Measurements from ENCODE around the gene CPT1C. TPM values are rescaled to one million over a fixed set of nuclear protein-coding genes. Genes with fewer than 3 reads are reported as not detected.

The CPT1C gene
- total and polyA plus RNA-seq, 4 donors, result 0.37 to 0.75 (median 0.59) TPM

DNA sequence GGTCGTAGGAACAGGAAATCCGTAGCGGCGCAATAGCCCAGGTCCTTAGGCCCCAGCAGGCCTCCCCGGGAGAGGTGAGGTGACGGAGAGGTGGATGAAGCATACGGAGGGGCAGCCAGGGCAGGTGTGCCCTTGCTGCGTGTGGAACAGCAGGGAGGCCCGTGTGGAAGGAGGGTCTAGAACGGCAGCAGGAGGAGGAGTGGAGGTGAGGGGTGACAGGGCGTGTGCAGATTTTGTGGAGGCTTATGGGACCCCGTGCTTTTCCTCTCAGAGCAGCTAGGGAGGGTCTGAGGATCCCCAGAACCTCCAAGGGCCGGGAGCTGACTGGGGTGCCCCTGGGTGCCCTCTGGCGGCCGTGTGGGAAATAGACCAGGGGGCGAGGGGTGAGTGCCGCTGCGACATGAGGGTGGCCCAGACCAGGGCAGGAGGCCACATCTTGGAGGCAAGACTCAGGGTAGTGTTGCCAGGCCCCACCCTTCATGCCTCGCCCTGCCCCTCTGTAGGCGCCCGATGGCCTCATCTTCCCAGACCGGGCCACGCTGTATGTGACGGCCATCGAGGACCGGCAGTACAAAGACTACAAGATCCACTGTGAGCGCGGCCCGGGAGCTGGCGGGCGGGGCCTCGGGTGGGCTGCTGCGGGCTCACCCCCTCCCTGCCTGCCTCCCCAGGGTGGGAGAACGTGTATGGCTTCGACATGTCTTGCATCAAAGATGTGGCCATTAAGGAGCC is 6.5 kb upstream of the CPT1C start:
- Histone ChIP-seq H3K27me3 (ENCODE audit: control insufficient read depth in 4 of 4, insufficient read depth in 4 of 4, low read length in 3 of 4) (no peaks in the 10 kb centered on the region), H3K4me3 (ENCODE audit: low read depth in 1 of 3, low read length in 3 of 3) (no peak overlapping the region), H3K4me1 (ENCODE audit: control insufficient read depth in 4 of 4, insufficient read depth in 4 of 4, low read length in 3 of 4) (peaks cover 2 to 31% (median 13%) of the 10 kb centered on the region in 4 donors), H3K27ac (ENCODE audit: low read depth in 1 of 2, low read length in 2 of 2) (no peak overlapping the region), H3K9ac (ENCODE audit: low read depth in 1 of 2, low read length in 2 of 2) (no peak overlapping the region), H3K9me3 (ENCODE audit: control insufficient read depth in 4 of 4, low read length in 3 of 4) (no peaks in the 10 kb centered on the region), H3K36me3 (ENCODE audit: control insufficient read depth in 4 of 4, insufficient read depth in 3 of 4, low read depth in 1 of 4, low read length in 3 of 4) (peaks cover 6 to 49% (median 16%) of the 10 kb centered on the region in 4 donors)
- TF ChIP-seq, protein P1, sequence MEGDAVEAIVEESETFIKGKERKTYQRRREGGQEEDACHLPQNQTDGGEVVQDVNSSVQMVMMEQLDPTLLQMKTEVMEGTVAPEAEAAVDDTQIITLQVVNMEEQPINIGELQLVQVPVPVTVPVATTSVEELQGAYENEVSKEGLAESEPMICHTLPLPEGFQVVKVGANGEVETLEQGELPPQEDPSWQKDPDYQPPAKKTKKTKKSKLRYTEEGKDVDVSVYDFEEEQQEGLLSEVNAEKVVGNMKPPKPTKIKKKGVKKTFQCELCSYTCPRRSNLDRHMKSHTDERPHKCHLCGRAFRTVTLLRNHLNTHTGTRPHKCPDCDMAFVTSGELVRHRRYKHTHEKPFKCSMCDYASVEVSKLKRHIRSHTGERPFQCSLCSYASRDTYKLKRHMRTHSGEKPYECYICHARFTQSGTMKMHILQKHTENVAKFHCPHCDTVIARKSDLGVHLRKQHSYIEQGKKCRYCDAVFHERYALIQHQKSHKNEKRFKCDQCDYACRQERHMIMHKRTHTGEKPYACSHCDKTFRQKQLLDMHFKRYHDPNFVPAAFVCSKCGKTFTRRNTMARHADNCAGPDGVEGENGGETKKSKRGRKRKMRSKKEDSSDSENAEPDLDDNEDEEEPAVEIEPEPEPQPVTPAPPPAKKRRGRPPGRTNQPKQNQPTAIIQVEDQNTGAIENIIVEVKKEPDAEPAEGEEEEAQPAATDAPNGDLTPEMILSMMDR (IDR thresholded peaks at IDR 0.05; ENCODE audit: low read depth, low read length, missing input control), result peak; percentile 17
- no peak for TF ChIP-seq TAF1 (conservative IDR thresholded peaks at IDR 0.05)
- 86% methylated on average over 35 of the region's 35 CpGs for WGBS
- no peak for DNase-seq (ENCODE audit: low spot score)

DNA sequence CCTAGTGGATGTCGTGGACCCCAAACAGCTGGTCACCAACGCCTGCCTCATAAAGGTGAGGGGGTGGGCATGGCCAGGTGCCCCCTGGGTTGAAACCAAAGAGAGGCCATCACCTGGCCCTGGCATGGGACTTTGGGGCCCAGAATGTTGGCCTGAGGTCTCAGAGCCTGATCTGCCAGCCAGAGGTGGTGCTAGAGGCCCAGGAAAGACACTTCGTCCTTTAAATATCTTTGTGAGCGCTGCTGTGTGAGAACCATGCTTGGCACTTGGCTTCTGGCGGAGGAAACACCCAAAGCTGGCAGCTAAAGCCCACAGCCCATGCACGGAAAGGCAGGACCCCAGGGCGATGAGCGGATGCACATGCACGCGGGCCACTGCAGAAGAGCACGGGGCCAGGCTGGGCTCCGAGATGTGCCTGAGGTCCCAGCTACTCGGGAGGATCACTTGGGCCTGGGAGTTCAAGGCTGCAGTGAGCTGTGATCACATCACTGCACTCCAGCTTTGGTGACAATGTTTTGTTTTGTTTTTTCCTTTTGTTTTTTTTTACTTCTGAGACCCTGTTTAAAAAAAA is 5.8 kb upstream of the CPT1C start:
- no peak for DNase-seq (ENCODE audit: low spot score)
- H3K27ac ChIP-seq (ENCODE audit: low read depth in 1 of 2, low read length in 2 of 2), result no peak overlapping the region

DNA sequence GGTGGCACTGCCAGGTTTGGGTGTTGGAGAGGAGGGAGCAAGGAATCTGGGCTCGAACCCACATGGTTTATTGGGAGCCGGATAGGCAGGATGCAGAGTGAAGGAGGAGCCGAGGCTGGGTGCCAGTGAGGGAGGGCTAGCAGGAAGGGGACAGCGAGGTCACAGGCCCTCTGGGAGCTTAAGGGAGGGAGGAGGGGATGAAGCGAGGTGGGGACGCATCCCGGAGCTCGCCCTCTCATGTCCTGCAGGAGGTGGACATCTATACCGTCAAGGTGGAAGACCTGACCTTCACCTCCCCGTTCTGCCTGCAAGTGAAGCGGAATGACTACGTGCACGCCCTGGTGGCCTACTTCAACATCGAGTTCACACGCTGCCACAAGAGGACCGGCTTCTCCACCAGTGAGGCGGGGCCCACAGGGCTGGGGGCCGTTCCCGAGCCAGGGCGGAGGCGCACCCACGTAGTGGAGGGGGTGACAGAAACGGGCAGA is 5.0 kb upstream of the CPT1C start:
- DNase-seq (ENCODE audit: low spot score), result no peak
- H3K4me1 ChIP-seq (ENCODE audit: control insufficient read depth in 4 of 4, insufficient read depth in 4 of 4, low read length in 3 of 4), result peaks cover 3 to 31% (median 17%) of the 10 kb centered on the region in 4 donors
- no peaks in the 10 kb centered on the region for H3K9me3 ChIP-seq (ENCODE audit: control insufficient read depth in 4 of 4, low read length in 3 of 4)
- TF ChIP-seq FOXA2 (IDR thresholded peaks at IDR 0.05), result no peak
- TF ChIP-seq, protein P2, sequence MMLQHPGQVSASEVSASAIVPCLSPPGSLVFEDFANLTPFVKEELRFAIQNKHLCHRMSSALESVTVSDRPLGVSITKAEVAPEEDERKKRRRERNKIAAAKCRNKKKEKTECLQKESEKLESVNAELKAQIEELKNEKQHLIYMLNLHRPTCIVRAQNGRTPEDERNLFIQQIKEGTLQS (IDR thresholded peaks at IDR 0.05), result no peak
- TF ChIP-seq, protein P3, sequence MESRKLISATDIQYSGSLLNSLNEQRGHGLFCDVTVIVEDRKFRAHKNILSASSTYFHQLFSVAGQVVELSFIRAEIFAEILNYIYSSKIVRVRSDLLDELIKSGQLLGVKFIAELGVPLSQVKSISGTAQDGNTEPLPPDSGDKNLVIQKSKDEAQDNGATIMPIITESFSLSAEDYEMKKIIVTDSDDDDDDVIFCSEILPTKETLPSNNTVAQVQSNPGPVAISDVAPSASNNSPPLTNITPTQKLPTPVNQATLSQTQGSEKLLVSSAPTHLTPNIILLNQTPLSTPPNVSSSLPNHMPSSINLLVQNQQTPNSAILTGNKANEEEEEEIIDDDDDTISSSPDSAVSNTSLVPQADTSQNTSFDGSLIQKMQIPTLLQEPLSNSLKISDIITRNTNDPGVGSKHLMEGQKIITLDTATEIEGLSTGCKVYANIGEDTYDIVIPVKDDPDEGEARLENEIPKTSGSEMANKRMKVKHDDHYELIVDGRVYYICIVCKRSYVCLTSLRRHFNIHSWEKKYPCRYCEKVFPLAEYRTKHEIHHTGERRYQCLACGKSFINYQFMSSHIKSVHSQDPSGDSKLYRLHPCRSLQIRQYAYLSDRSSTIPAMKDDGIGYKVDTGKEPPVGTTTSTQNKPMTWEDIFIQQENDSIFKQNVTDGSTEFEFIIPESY (IDR thresholded peaks at IDR 0.05), result no peak
- TF ChIP-seq, protein P1 (IDR thresholded peaks at IDR 0.05; ENCODE audit: low read depth, low read length, missing input control), result no peak
- 76% methylated on average over 23 of the region's 23 CpGs for WGBS
- no peaks in the 10 kb centered on the region for H3K27me3 ChIP-seq (ENCODE audit: control insufficient read depth in 4 of 4, insufficient read depth in 4 of 4, low read length in 3 of 4)
- H3K27ac ChIP-seq (ENCODE audit: low read depth in 1 of 2, low read length in 2 of 2), result no peak overlapping the region
- H3K36me3 ChIP-seq (ENCODE audit: control insufficient read depth in 4 of 4, insufficient read depth in 3 of 4, low read depth in 1 of 4, low read length in 3 of 4), result peaks cover 6 to 49% (median 16%) of the 10 kb centered on the region in 4 donors
- no peak overlapping the region for H3K4me3 ChIP-seq (ENCODE audit: low read depth in 1 of 3, low read length in 3 of 3)
- no peak overlapping the region for H3K9ac ChIP-seq (ENCODE audit: low read depth in 1 of 2, low read length in 2 of 2)

More for the DNA sequence above, 5.8 kb upstream of the CPT1C start:
- Histone ChIP-seq H3K9me3 (ENCODE audit: control insufficient read depth in 4 of 4, low read length in 3 of 4) (no peaks in the 10 kb centered on the region), H3K36me3 (ENCODE audit: control insufficient read depth in 4 of 4, insufficient read depth in 3 of 4, low read depth in 1 of 4, low read length in 3 of 4) (peaks cover 6 to 49% (median 16%) of the 10 kb centered on the region in 4 donors), H3K4me1 (ENCODE audit: control insufficient read depth in 4 of 4, insufficient read depth in 4 of 4, low read length in 3 of 4) (peaks cover 4 to 31% (median 17%) of the 10 kb centered on the region in 4 donors), H3K9ac (ENCODE audit: low read depth in 1 of 2, low read length in 2 of 2) (no peak overlapping the region), H3K27me3 (ENCODE audit: control insufficient read depth in 4 of 4, insufficient read depth in 4 of 4, low read length in 3 of 4) (no peaks in the 10 kb centered on the region), H3K4me3 (ENCODE audit: low read depth in 1 of 3, low read length in 3 of 3) (no peak overlapping the region)
- no peak for TF ChIP-seq HNF4A (conservative IDR thresholded peaks at IDR 0.05)
- TF ChIP-seq YY1 (IDR thresholded peaks at IDR 0.05), result no peak
- no peak for TF ChIP-seq SP1 (IDR thresholded peaks at IDR 0.05)
- no peak for TF ChIP-seq FOXA2 (IDR thresholded peaks at IDR 0.05)
- TF ChIP-seq, protein P3 (IDR thresholded peaks at IDR 0.05), result no peak
- TF ChIP-seq GABPA (IDR thresholded peaks at IDR 0.05 in 1 of 2, conservative IDR thresholded peaks at IDR 0.05 in 1 of 2), result no peak
- WGBS, result 93% methylated on average over 13 of the region's 13 CpGs

All from liver (tissue), 9 donors.